IMR-90 (cell line): ENCODE results near the gene ANKRD6. TPM values are rescaled to one million over a fixed set of nuclear protein-coding genes. Genes with fewer than 3 reads are reported as not detected.

Experiments used
- ATAC-seq: fragments of 200-7000 bp; cut with Tn5 transposase; 2 replicates; pipeline ENCODE4 v1.9.1; 2020; ENCODE audit warnings: low read depth, mild to moderate bottlenecking, moderate library complexity
- BruUV-seq: library from RNA; stranded (reverse); fragments of 400-500 nt; replicated peaks from 2 replicates; lab custom pipeline; 2021; lab: Mats Ljungman, UMichigan
- CTCF ChIA-PET: fragments of 300-600 bp; formaldehyde crosslinking; extraction: SDS; loops from one replicate; lab custom pipeline; 2021; ENCODE audit warnings: antibody characterized with exemption; lab: Yijun Ruan, JAX
- POLR2A ChIA-PET: fragments of 300-600 bp; sonication (Branson Sonifier 250); formaldehyde crosslinking; loops from one replicate; lab custom pipeline; 2022; ENCODE audit warnings: antibody characterized with exemption; ENCODE audit not compliant: unreplicated experiment; lab: Charles Lee
- DNase-seq: peaks from one replicate; pipeline ENCODE4 v3.0.0; 2013
- H2AFZ ChIP-seq: replicated peaks from 2 replicates; pipeline ENCODE3; 2013; ENCODE audit warnings: low read length, mild to moderate bottlenecking; ENCODE audit not compliant: poor library complexity
- H2AK5ac ChIP-seq: 2 replicates; pipeline ENCODE4 v1.6.1; 2013; ENCODE audit warnings: low read depth, low read length, inconsistent platforms
- H2AK9ac ChIP-seq: replicated peaks from 2 replicates; pipeline ENCODE3; 2013; ENCODE audit warnings: mild to moderate bottlenecking, low read depth, low read length, moderate library complexity; ENCODE audit not compliant: poor library complexity
- H2BK120ac ChIP-seq: 2 replicates; pipeline ENCODE4 v1.6.1; 2013; ENCODE audit warnings: low read depth, low read length, inconsistent platforms
- H2BK15ac ChIP-seq: 3 replicates; pipeline ENCODE4 v1.6.1; 2013; ENCODE audit warnings: low read depth, low read length, inconsistent platforms
- H2BK20ac ChIP-seq: 2 replicates; pipeline ENCODE4 v1.6.1; 2013; ENCODE audit warnings: low read depth, mild to moderate bottlenecking, inconsistent platforms, low read length, moderate library complexity
- H2BK5ac ChIP-seq: 2 replicates; pipeline ENCODE4 v1.6.1; 2013; ENCODE audit warnings: mild to moderate bottlenecking, low read depth, low read length, inconsistent platforms; ENCODE audit not compliant: poor library complexity, severe bottlenecking
- H3K14ac ChIP-seq: replicated peaks from 2 replicates; pipeline ENCODE4 v1.6.1; 2013; ENCODE audit warnings: low read depth, low read length, inconsistent platforms
- H3K18ac ChIP-seq: 2 replicates; pipeline ENCODE4 v1.6.1; 2013; ENCODE audit warnings: low read depth, low read length, control low read depth
- H3K23ac ChIP-seq: 2 replicates; pipeline ENCODE4 v1.6.1; 2013; ENCODE audit warnings: low read depth, low read length, inconsistent platforms
- H3K27ac ChIP-seq: 2 replicates; pipeline ENCODE4 v1.5.1; 2013; ENCODE audit warnings: mild to moderate bottlenecking, control low read depth, low read length; ENCODE audit not compliant: insufficient read depth
- H3K27me3 ChIP-seq: 2 replicates; pipeline ENCODE4 v1.6.1; 2013; ENCODE audit warnings: low read length; ENCODE audit not compliant: control insufficient read depth, insufficient read depth
- H3K36me3 ChIP-seq: 2 replicates; pipeline ENCODE4 v1.6.1; 2013; ENCODE audit warnings: low read length, mixed read lengths; ENCODE audit not compliant: control insufficient read depth, insufficient read depth
- H3K4ac ChIP-seq: 2 replicates; pipeline ENCODE4 v1.6.1; 2013; ENCODE audit warnings: low read depth, low read length, inconsistent platforms
- H3K4me1 ChIP-seq: 2 replicates; pipeline ENCODE4 v1.6.1; 2013; ENCODE audit warnings: low read length, mixed read lengths; ENCODE audit not compliant: control insufficient read depth, insufficient read depth
- H3K4me2 ChIP-seq: 2 replicates; pipeline ENCODE4 v1.6.1; 2013; ENCODE audit warnings: low read depth, mild to moderate bottlenecking, control low read depth, low read length, moderate library complexity
- H3K4me3 ChIP-seq: 2 replicates; pipeline ENCODE4 v1.5.1; 2013; ENCODE audit warnings: low read depth, mild to moderate bottlenecking, control low read depth, low read length, moderate library complexity; ENCODE audit not compliant: insufficient read depth
- H3K56ac ChIP-seq: 2 replicates; pipeline ENCODE4 v1.6.1; 2013; ENCODE audit warnings: low read length, inconsistent platforms; ENCODE audit not compliant: insufficient read depth; ENCODE audit errors: extremely low read depth
- H3K79me1 ChIP-seq, 2 experiments: 2 replicates each; pipeline ENCODE4 v1.6.1; 2013; ENCODE audit warnings: low read length in 2 of 2, inconsistent platforms in 1 of 2, low read depth in 1 of 2
- H3K9ac ChIP-seq: 2 replicates; pipeline ENCODE4 v1.6.1; 2013; ENCODE audit warnings: low read depth, low read length, control low read depth
- H3K9me1 ChIP-seq: 2 replicates; pipeline ENCODE4 v1.6.1; 2013; ENCODE audit warnings: low read length, inconsistent platforms; ENCODE audit not compliant: insufficient read depth
- H3K9me3 ChIP-seq: 2 replicates; pipeline ENCODE4 v1.6.1; 2013; ENCODE audit warnings: low read length; ENCODE audit not compliant: control insufficient read depth, insufficient read depth
- H4K20me1 ChIP-seq: 2 replicates; pipeline ENCODE4 v1.6.1; 2013; ENCODE audit warnings: low read length, inconsistent platforms; ENCODE audit not compliant: insufficient read depth
- H4K5ac ChIP-seq: 2 replicates; pipeline ENCODE4 v1.6.1; 2013; ENCODE audit warnings: mild to moderate bottlenecking, low read depth, low read length, control low read depth
- H4K8ac ChIP-seq, 2 experiments: 2 replicates each; pipeline ENCODE4 v1.6.1; 2013; ENCODE audit warnings: low read depth in 2 of 2, low read length in 2 of 2, control low read depth in 1 of 2, inconsistent platforms in 1 of 2
- H4K91ac ChIP-seq: 2 replicates; pipeline ENCODE4 v1.6.1; 2013; ENCODE audit warnings: low read depth, low read length, inconsistent platforms; ENCODE audit not compliant: insufficient read depth
- BHLHE40 ChIP-seq: fragments of 150-350 bp; IDR thresholded peaks from 2 replicates; pipeline ENCODE4 v1.6.1; 2016; ENCODE audit warnings: mild to moderate bottlenecking, low read depth, low read length
- CEBPB ChIP-seq: IDR thresholded peaks from 2 replicates; pipeline ENCODE4 v1.6.1; 2012; ENCODE audit warnings: low read depth, low read length, improper control_type of control experiment
- CHD1 ChIP-seq: IDR thresholded peaks from 2 replicates; pipeline ENCODE4 v1.6.1; 2012; ENCODE audit warnings: low read depth, low read length, improper control_type of control experiment
- CTCF ChIP-seq: conservative IDR thresholded peaks from 2 replicates; pipeline ENCODE4 v1.5.1; 2012; ENCODE audit warnings: mild to moderate bottlenecking, low read depth, low read length, improper control_type of control experiment
- ELK1 ChIP-seq: fragments of 150-350 bp; IDR thresholded peaks from 2 replicates; pipeline ENCODE4 v1.6.1; 2016; ENCODE audit warnings: low read depth, mild to moderate bottlenecking, low read length, moderate library complexity, borderline replicate concordance
- MAFK ChIP-seq: IDR thresholded peaks from 2 replicates; pipeline ENCODE4 v1.6.1; 2012; ENCODE audit warnings: low read depth, low read length, improper control_type of control experiment
- MXI1 ChIP-seq: IDR thresholded peaks from 2 replicates; pipeline ENCODE4 v1.6.1; 2012; ENCODE audit warnings: low read depth, mild to moderate bottlenecking, low read length, moderate library complexity, borderline replicate concordance
- NFE2L2 ChIP-seq: fragments of 150-350 bp; IDR thresholded peaks from 2 replicates; pipeline ENCODE4 v1.6.1; 2016; ENCODE audit warnings: low read depth, mild to moderate bottlenecking, low read length
- POLR2A ChIP-seq: IDR thresholded peaks from 2 replicates; pipeline ENCODE4 v1.6.1; 2012; ENCODE audit warnings: mild to moderate bottlenecking, low read depth, low read length
- RAD21 ChIP-seq: IDR thresholded peaks from 2 replicates; pipeline ENCODE4 v1.6.1; 2012; ENCODE audit warnings: low read length, improper control_type of control experiment
- RFX5 ChIP-seq: IDR thresholded peaks from 2 replicates; pipeline ENCODE4 v1.8.0; 2012; ENCODE audit warnings: low read depth, mild to moderate bottlenecking, low read length, moderate library complexity
- SMC3 ChIP-seq: fragments of 150-350 bp; IDR thresholded peaks from 2 replicates; pipeline ENCODE4 v1.6.1; 2016; ENCODE audit warnings: low read depth, mild to moderate bottlenecking, antibody characterized with exemption, low read length, moderate library complexity
- USF2 ChIP-seq: fragments of 150-350 bp; IDR thresholded peaks from 2 replicates; pipeline ENCODE4 v1.6.1; 2017; ENCODE audit warnings: mild to moderate bottlenecking, antibody characterized with exemption, low read length, low read depth
- WGBS, 2 experiments: methylation state at CpG; one replicate each; pipeline versions ENCODE4 v1.1.5 to v1.1.7; 2013; ENCODE audit warnings: missing lambda C conversion rate in 2 of 2; ENCODE audit not compliant: insufficient read length in 1 of 2; ENCODE audit errors: extremely low coverage in 2 of 2; 5-methylcytosine and 5-hydroxymethylcytosine counted together
- dilution Hi-C: fragments of 300-500 bp; cut with HindIII; formaldehyde crosslinking; loops from one replicate; pipeline ENCODE4 v1.14.3; 2018; ENCODE audit warnings: low sequenced_read_pairs; ENCODE audit not compliant: unreplicated experiment
- in situ Hi-C: fragments of 300-500 bp; cut with MboI; formaldehyde crosslinking; loops from 3 replicates; pipeline ENCODE4 v1.14.3; 2019; ENCODE audit warnings: low sequenced_read_pairs, inconsistent platforms, mixed read lengths
- intact Hi-C: fragments of 100-400 bp; cut with micrococcal nuclease; formaldehyde crosslinking; loops from 2 replicates; pipeline ENCODE4 v1.10.0; 2022
- polyA plus RNA-seq, 3 experiments: library from polyadenylated mRNA; depleted of rRNA; stranded (reverse); fragments of >200 nt; gene quantifications; 2 replicates each; pipeline ENCODE4 v1.2.3, GENCODE V29; 2012; ENCODE audit warnings: low replicate concordance in 1 of 3
- total RNA-seq: library from RNA; depleted of rRNA; stranded (reverse); fragments of >200 nt; gene quantifications from 2 replicates; pipeline ENCODE4 v1.2.3, GENCODE V29; 2012

Gene ANKRD6
- total and polyA plus RNA-seq, 2 of the 4 experiments (the other 2 are of a cell fraction), result 0.12 to 0.18 TPM

GRCh38 chr6:89506716-89507617, 74.0 kb downstream of the ANKRD6 start:
- no peak overlapping the region for H4K8ac ChIP-seq
- POLR2A ChIA-PET, result no interaction called here
- H2AK5ac ChIP-seq, result no peak overlapping the region
- H2BK120ac ChIP-seq, result no peak overlapping the region
- no peak overlapping the region for H3K9ac ChIP-seq
- H3K4me1 ChIP-seq, result no peaks in the 10 kb centered on the region
- CTCF ChIA-PET, result interaction anchor here (0.6 kb wide), 1 partner anchor 1021 kb away, joined by 3 read pairs; no protein-coding TSS in a partner anchor
- DNase-seq, result no peak
- H3K18ac ChIP-seq, result no peak overlapping the region
- H3K27ac ChIP-seq, result no peak overlapping the region
- H3K4ac ChIP-seq, result no peak overlapping the region
- WGBS, 2 experiments, result no CpG with 5 or more reads among the region's 3 CpGs
- no peak overlapping the region for H3K4me2 ChIP-seq
- H3K14ac ChIP-seq, result no peak overlapping the region
- H2AK9ac ChIP-seq, result no peak overlapping the region
- ATAC-seq, result no peak
- H3K9me3 ChIP-seq, result no peaks in the 10 kb centered on the region
- H2BK15ac ChIP-seq, result no peak overlapping the region
- no peaks in the 10 kb centered on the region for H3K9me1 ChIP-seq
- no peaks in the 10 kb centered on the region for H3K36me3 ChIP-seq
- dilution Hi-C loops (no loop called here), intact Hi-C loops (no loop called here), in situ Hi-C loops (no loop called here)
- no peak overlapping the region for H2AFZ ChIP-seq
- H3K4me3 ChIP-seq, result no peak overlapping the region
- H3K79me1 ChIP-seq, result no peaks in the 10 kb centered on the region
- H3K23ac ChIP-seq, result no peak overlapping the region
- no peaks in the 10 kb centered on the region for H3K27me3 ChIP-seq
- H2BK5ac ChIP-seq, result no peak overlapping the region
- H4K20me1 ChIP-seq, result no peaks in the 10 kb centered on the region
- TF ChIP-seq CTCF (no peak), NFE2L2 (no peak), USF2 (no peak), BHLHE40 (no peak), SMC3 (no peak), MXI1 (no peak), POLR2A (no peak), ELK1 (no peak), RFX5 (no peak), RAD21 (no peak), CEBPB (no peak), MAFK (no peak), CHD1 (no peak)
- H4K5ac ChIP-seq, result no peak overlapping the region
- no peak overlapping the region for H2BK20ac ChIP-seq
- no TSS peak for BruUV-seq
- no peak overlapping the region for H3K56ac ChIP-seq
- no peak overlapping the region for H4K91ac ChIP-seq
